Smooth muscle cell of the umbilical artery (primary cell): ENCODE data around the gene HES4. TPM values are rescaled to one million over a fixed set of nuclear protein-coding genes. Genes with fewer than 3 reads are reported as not detected.

ENCODE experiments used
- total RNA-seq: library from RNA; depleted of rRNA; stranded (reverse); fragments of >200 nt; gene quantifications from 2 replicates; pipeline ENCODE4 v1.2.3, GENCODE V29; 2014

HES4 gene
- total RNA-seq = 6.2 and 7.9 TPM in 2 replicates

GRCh38 chr1:999725-1000356 is at the start of gene HES4:
Gene HES4, minus strand, starts transcription at chr1:1000097. Its CDS starts 124 bp downstream, at chr1:999973.

GRCh38 chr1:1020000-1020404 is 20.1 kb upstream of the HES4 start, which contains the start of gene AGRN:
Gene AGRN, plus strand, starts transcription at chr1:1020120. Its CDS starts 53 bp downstream, at chr1:1020173.

GRCh38 chr1:1013105-1013921 is 13.4 kb upstream of the HES4 start, which contains the start of gene ISG15:
Gene ISG15, plus strand, starts transcription at chr1:1013497. Its CDS starts 77 bp downstream, at chr1:1013574.

GRCh38 chr1:981955-982558 is 17.8 kb downstream of the HES4 start, which contains the start of gene PERM1:
Gene PERM1, minus strand, starts transcription at chr1:982093. Its CDS starts 1,064 bp downstream, at chr1:981029.

GRCh38 chr1:966135-966703 is 33.7 kb downstream of the HES4 start, which contains the start of gene PLEKHN1:
Gene PLEKHN1, plus strand, starts transcription at chr1:966482. Its CDS starts 50 bp downstream, at chr1:966532.

GRCh38 chr1:960363-961131 is 39.4 kb downstream of the HES4 start, which contains the start of gene KLHL17:
Gene KLHL17, plus strand, starts transcription at chr1:960584. Its CDS starts 110 bp downstream, at chr1:960694.

GRCh38 chr1:958823-959730 is 40.8 kb downstream of the HES4 start, which contains the start of gene NOC2L:
Gene NOC2L, minus strand, starts transcription at chr1:959256. Its CDS starts 16 bp downstream, at chr1:959240.

Other genes with a start within 250 kb of the HES4 start
- gene SAMD11, start 76.2 kb downstream of the HES4 start, total RNA-seq = 5.4 and 25.2 TPM in 2 replicates
- 71.0 and 115 TPM in 2 replicates for gene NOC2L, start 40.8 kb downstream of the HES4 start, total RNA-seq
- 9.2 and 14.8 TPM in 2 replicates for gene KLHL17, start 39.5 kb downstream of the HES4 start, total RNA-seq
- gene PLEKHN1, start 33.6 kb downstream of the HES4 start, total RNA-seq = under 0.01 and 1.8 TPM in 2 replicates
- gene PERM1, start 18.0 kb downstream of the HES4 start, total RNA-seq = not detected in 2 replicates
- 68.3 and 107 TPM in 2 replicates for gene ISG15, start 13.4 kb upstream of the HES4 start, total RNA-seq
- gene AGRN, start 20.0 kb upstream of the HES4 start, total RNA-seq = 96.2 and 197 TPM in 2 replicates
- not detected in 2 replicates for gene RNF223, start 74.2 kb upstream of the HES4 start, total RNA-seq
- gene C1orf159, start 116.0 kb upstream of the HES4 start, total RNA-seq = 4.8 and 7.1 TPM in 2 replicates
- not detected in 2 replicates for gene TTLL10, start 173.8 kb upstream of the HES4 start, total RNA-seq
- gene TNFRSF18, start 206.5 kb upstream of the HES4 start, total RNA-seq = not detected in 2 replicates
- gene TNFRSF4, start 214.1 kb upstream of the HES4 start, total RNA-seq = under 0.01 and 0.14 TPM in 2 replicates
- 190 and 205 TPM in 2 replicates for gene SDF4, start 231.9 kb upstream of the HES4 start, total RNA-seq
- 32.1 and 37.1 TPM in 2 replicates for gene B3GALT6, start 232.1 kb upstream of the HES4 start, total RNA-seq
- 0.92 and 1.5 TPM in 2 replicates for gene C1QTNF12, start 246.6 kb upstream of the HES4 start, total RNA-seq